A549 (cell line): Measurements from ENCODE around the gene FAM20C.

Experiments used
- CHD4 ChIP-seq: fragments of 200-600 bp; sonication (generic); IDR thresholded peaks from 2 replicates; pipeline ENCODE4 v1.6.1; 2016; ENCODE audit warnings: antibody characterized with exemption, mild to moderate bottlenecking, borderline replicate concordance
- CTCF ChIP-seq: fragments of >200 bp; sonication (Bioruptor Twin); formaldehyde crosslinking; IDR thresholded peaks from 3 replicates; pipeline ENCODE4 v1.5.1; 2016
- ESRRA ChIP-seq: fragments of 150-350 bp; IDR thresholded peaks from 2 replicates; pipeline ENCODE4 v1.6.1; 2014; ENCODE audit warnings: mild to moderate bottlenecking, low read length, borderline replicate concordance
- MAFK ChIP-seq: fragments of 450-650 bp; IDR thresholded peaks from 2 replicates; pipeline ENCODE4 v1.6.1; 2014; ENCODE audit not compliant: partially characterized antibody
- POLR2A ChIP-seq: IDR thresholded peaks from 2 replicates; pipeline ENCODE4 v1.6.1; 2012; ENCODE audit warnings: mild to moderate bottlenecking, low read length
- RAD21 ChIP-seq, 2 experiments: fragments of >200 bp in 1 of 2; sonication (Bioruptor Twin) in 1 of 2; formaldehyde crosslinking in 1 of 2; IDR thresholded peaks in 1 of 2; conservative IDR thresholded peaks in 1 of 2; 2 replicates in 1 of 2; 3 replicates in 1 of 2; pipeline ENCODE4 v1.6.1; 2012 to 2018; ENCODE audit warnings: inconsistent platforms in 1 of 2
- REST ChIP-seq: fragments of 200-600 bp; sonication (generic); IDR thresholded peaks from 2 replicates; pipeline ENCODE4 v1.6.1; 2016; ENCODE audit warnings: antibody characterized with exemption, mild to moderate bottlenecking, moderate library complexity

GRCh38 chr7:250523-250922, 58.2 kb downstream of the FAM20C start:
- TF ChIP-seq CTCF (no peak), ESRRA (no peak), RAD21 (conservative IDR thresholded peaks at IDR 0.05 in 1 of 2, IDR thresholded peaks at IDR 0.05 in 1 of 2) (no peak), POLR2A (no peak), CHD4 (no peak), REST (no peak), MAFK (no peak)
